Ammon's horn (tissue), 1 donor: ENCODE measurements around the gene TPM4.
"Not testable (repeated sequence)": the region's sequence is repeated elsewhere in the genome, so short reads cannot be mapped to it uniquely, and the experiment has no call there.

Source experiments
- DNase-seq: peaks from one replicate; pipeline ENCODE4 v3.0.0-alpha.2; 2016; ENCODE audit warnings: low spot score

TPM4 gene

DNA sequence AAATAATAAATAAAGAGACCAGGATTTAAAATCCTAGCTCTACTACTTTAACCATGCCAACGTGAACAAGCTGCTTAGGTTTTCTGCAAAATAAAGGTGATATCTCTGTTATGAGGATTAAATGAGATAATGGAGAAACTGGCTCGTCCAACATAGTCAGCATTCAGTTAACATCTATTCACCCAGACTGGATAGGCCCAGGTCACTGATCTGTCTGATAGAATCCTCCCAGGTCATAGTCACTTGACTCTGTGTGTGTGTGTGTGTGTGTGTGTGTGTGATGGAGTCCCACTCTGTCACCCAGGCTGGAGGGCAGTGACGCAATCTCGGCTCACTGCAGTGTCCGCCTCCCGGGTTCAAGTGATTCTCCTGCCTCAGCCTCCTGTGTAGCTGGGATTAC is 22.5 kb downstream of the TPM4 start:
- no peak for DNase-seq

DNA sequence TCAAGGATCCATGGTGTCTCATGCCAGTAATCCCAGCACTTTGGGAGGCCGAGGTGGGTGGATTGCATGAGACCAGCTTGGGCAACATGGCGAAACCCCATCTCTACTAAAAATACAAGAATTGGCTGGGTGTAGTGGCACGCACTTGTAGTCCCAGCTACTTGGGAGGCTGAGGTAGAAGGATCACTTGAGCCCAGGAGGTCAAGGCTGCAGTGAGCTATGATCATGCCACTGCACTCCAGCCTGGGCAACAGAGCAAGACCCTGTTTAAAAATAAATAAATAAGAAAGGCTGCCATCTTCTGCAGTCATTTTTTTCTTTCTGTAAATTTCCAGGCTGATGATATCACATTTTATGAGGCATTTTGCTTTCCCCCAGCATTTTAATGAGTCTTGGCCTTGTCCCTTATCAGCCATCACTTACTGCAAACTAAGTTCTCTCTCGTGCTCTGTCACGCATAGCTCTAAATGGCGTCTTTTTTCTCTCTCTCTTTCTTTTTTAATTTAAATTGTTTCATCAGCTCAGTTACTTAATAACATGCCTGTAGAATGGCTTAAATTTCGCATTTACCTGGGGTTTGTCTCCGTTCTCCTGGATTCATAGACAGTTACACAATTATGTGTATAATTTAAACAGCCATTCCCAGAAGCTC is 23.1 kb downstream of the TPM4 start:
- not testable (repeated sequence) for DNase-seq

DNA sequence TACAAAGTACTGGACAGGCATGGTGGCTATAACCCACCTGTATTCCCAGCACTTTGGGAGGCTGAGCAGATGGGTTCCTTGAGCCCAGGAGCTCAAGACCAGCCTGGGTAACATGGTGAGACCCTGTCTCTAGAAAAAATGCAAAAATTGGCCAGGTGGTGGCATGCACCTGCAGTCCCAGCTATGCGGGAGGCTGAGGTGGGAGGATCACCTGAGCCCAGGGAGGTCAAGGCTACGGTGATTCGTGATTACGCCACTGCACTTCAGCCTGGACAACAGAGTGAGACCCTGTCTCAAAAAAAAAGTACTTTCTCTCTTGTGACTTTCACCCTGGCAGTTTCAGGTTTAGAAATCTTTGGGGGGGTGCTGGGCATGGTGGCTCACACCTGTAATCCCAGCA is 24.2 kb downstream of the TPM4 start:
- DNase-seq: no peak

DNA sequence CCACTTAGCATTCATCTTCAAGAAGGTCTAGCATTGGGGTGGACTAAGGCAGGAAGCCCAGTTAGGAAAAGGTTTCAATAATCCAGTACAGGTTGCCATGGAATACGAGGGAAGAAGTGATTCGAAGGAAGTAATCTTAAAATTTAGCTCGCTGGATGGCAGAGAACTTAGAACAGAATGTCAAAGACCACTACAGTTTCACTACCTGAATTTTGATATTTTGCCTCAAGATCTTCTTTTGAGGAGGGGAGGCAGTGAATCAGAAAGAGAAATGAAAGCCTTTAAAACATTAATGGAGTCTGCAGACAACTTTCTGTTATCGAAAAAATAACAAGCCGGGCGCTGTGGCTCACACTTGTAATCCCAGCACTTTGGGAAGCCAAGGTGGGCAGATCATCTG is 28.4 kb downstream of the TPM4 start:
- DNase-seq: no peak

DNA sequence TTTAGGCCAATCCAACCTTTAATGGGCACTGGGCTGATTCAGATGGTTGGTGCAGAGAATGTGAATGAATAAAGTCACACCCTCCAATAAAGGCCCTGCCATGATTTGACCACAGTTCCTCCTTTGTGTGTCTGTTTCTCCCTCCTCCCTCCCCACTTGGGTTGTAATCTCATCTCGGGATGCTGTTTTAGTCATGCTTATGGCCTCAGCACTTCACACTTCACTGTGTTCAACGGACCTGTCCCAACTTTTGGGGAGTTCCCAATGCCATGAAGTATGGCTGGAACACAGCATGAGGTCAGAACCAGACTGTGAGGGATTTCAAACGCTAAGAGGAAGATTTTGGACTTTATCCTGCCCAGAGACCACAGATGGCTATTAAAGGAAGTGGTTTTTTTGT is 29.8 kb downstream of the TPM4 start:
- no peak for DNase-seq

DNA sequence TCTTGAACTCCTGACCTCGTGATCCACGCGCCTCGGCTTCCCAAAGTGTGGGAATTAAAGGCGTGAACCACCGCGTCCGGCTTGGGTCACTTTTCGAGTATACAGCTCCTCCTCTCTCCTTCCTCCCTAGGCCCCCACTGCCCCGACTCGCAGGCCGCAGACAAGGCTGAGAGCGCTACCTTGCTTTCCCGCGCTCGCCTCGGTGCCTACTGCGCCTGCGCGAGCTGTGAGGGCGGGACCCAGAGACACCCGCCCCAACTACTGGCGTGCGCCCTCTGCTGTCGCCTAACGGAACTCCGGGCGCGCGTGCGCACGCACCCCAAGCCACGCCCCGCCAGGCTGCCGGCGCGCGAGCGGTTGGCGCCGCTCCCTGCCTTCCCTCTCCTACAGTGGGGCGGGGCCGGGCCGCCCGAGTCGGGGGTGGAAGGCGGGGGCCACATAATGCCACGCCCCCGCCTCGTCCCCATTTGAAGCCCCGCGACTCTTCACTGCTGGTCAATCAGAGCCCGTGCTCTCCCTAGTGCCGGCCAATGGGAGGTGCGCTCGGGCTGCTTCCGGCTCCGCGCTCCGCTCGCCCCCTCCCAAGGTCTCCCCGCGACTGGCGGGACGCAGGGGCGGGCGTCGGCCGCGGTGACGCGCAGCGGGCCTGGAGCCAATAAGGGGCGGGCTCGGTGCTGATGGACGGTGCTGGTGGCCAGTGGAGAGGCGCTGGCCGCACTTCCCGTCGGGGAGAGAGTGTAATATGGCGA is 35.0 kb downstream of the TPM4 start, which contains the start of gene RAB8A:
TSS of gene RAB8A (plus strand) at position 730 of the 749 bp plus-strand sequence. CDS start at position 743, 13 bp downstream.
- DNase-seq: peak; percentile 99

DNA sequence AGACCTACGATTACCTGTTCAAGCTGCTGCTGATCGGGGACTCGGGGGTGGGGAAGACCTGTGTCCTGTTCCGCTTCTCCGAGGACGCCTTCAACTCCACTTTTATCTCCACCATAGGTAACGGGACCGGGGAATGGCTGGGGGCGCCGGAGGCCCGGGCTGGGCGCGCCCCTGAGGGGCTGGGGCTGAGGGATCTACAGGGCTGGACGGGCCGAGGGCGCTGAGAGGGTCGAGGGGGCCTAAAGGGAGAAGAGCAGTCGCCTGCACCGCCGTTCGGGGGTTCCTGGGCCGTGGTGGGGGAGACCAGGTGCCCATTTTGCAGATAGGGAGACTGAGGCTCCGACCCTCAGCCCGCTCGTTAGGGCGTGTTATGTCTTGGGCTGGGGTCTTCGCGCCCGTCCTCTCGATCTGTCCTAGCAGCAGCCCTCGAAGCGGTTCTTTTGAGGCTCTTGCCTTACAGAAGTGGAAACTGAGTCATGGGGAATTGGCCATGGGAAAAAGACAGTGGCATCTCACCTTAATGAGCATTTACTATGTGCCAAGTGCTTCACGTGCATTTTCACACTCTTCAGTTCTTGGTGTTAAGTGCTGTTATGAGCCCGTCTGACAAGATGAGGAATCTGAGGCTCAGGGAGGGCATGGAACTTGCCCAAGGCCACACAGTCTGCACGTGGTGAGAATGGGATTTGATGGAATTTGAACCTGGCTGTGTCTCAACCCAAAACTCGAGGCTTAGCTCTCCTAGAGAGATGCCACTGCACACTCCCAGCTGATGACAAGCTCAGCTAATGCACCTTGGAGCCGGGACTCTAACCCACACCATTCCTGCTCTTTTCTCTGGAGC is 35.8 kb downstream of the TPM4 start:
- DNase-seq: no peak

DNA sequence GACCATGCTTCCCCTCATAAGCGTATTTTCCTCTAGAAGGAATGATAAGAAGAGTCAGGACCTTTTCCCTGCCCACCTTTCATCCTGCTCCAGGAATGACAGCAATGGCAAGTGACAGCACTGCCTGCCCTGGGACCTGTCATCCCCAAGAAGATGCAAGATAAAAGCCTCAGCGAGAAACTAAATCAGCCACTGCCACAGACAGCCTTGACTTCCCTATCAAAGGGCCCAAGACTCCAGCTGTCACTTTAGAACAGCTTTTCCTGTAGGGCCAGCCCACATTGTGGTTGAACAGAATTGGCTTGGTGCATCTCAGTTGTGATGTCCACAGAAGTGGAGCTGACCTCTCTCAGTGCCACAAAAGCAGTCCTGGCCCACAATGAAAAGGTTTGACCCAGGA is 36.5 kb downstream of the TPM4 start:
- DNase-seq: no peak

DNA sequence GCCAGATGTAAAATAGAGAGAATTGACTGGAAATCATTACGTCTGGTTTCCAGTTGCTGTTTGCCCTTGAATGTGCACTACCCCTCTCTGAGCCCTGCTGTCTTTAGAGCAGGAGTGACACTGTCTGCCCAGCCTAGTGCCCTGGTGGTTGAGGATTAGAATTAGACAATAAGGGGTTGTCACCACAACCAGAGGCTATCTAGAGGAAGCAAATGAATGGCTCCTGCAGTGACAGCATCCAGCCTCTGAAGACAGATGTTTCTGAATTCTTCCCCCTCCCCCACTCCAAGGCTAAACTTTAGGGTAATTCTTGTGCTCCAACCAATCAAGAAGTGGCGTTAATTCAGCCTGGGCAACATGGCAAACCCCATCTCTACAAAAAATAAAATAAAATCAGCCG is 37.4 kb downstream of the TPM4 start:
- no peak for DNase-seq

DNA sequence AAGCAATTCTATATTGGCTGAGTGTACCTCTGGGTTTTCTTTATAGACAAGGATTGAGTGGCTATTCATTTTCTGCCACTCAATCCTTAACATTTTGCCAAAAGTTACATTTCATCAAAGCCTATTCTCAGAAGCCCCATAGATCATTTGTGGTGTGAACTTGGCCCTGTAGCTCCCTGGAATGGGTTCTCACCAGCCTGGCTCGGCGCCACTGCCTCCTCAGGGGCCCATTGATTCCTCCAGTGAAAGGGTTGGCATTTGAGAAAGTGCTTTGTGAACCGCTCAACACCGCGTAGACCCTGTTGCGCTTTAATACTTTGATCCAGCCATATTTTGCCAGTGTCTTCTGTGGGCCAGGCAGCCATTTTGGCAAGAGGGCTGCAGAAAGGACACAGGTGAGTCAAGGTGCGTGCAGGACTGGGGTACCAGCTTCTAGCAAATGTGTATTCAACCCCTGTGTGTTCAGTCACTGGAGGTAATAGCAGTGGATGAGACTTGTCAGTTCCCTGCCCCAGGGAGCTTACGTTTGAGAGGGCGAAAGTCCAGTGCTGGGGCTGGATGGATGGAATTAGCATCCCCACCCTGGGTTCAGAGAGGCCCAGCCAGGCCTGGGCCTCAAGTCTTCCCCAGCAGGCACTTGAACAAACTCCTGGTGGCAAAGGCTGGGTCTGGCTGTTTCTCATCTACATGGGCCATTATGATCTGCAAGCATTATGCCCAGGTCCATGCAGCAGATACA is 39.2 kb downstream of the TPM4 start:
- DNase-seq: peak; percentile 73

DNA sequence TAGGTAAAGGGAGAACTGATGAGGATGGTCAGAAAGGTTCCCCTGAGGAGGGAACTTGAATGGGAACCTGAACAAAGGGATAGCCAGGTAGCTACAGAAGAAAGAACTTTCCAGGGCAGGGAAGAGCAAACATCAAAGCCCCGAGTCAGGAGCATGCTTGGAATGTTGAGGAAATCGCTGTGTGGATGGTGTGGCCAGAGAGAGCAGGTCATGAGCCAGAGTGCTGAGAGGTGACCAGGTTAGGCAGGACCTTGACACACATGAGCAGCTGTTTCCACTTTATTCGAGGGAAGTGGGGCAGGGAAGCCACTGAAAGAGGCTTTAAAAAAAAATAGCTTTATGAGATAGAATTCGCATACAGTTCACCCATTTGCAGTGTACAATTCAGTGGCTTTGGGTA is 39.8 kb downstream of the TPM4 start:
- no peak for DNase-seq

DNA sequence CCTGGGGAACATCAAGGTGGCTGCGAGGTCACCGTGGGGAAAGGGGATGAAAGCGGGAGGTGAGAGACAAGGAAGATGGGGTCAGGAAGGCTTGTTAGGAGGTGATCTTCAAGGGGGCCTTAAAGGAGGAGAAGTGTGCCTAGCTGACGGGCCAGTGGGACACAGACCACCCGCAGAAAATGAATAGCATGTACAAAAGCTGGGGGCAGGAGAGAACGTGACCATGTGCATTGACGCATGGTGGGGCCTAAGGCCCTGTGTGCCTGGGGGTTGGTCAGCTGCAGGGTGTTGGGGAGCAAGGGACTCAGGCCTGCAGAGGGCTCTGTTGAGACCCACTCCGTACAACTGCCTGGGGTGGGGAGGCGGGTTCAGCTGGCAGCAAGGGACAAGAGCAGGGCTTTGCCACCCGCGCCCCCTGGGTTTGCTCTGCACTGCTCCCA is 41.3 kb downstream of the TPM4 start:
- no peak for DNase-seq

DNA sequence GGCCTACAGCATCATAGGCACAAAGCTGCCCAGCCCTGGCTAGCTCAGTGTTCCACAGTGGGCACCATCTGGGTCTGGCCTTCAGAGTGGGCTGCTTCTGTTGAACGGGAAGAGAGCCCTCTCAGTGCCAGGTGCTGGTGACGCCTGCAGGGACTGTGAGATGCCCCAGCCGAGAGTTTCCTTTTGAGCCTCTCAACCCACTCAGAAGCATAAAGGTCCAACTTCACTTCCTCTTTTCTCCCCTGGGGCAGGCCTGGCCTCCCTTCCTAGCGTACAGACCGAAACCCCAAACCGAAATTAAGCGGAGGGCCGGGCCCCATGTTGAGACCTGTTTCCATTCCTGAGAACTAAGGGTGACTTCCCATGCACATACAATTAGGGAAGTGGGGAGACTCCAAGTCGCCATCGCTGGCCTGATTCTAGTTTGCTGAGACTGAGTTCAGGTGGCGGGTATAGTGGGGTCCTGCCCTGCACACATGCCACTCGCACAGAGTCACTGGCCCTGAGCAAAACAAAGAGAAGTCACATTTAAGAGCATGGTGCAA is 42.3 kb downstream of the TPM4 start:
- DNase-seq: peak; percentile 52

DNA sequence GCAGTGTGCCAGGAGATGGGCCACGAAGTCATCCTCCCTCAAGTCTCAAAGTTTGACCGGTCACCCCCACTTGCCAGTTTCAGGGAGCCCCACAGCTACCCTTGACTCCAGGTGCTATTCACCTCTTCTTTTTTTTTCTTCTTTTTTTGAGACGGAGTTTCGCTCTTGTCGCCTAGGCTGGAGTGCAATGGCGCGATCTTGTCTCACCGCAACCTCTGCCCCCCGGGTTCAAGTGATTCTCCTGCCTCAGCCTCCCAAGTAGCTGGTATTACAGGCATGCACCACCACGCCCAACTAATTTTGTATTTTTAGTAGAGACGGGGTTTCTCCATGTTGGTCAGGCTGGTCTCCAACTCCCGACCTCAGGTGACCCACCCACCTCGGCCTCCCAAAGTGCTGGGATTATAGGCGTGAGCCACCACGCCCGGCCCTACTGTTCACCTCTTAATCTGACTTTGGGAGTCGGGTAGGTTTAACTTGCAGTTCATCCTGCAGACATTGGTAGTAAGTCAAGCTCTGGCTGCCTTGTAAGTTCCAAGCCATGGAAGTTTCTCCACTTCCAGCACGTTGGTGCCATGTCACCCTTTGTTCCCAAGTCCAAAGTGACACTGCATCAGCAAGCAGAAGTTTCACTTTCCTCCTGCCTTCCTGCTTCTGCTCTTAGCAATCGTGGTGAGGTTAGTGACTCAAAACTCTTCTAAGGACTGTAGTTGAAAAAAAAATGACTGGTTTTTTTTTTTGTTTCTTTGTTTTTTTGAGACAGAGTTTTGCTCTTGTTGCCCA is 43.0 kb downstream of the TPM4 start:
- DNase-seq: not testable (repeated sequence)

DNA sequence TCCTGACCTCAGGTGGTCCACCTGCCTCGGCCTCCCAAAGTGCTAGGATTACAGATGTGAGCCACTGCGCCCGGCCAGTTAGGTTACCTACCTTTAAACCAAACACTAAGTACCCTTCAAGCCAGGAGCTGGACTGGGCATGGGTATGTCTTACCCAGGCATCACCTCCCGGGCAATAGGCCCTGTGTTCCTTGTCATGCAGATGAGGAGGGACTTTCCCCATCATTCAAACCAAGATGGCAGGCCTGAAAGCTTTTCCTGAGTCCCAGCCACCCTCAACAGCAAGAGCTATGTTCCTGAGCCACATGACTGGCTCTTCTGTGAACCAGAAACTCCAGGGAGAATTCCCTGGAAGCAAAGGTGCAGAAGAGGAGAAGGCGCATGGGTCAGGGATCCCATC is 44.8 kb downstream of the TPM4 start:
- DNase-seq: no peak

DNA sequence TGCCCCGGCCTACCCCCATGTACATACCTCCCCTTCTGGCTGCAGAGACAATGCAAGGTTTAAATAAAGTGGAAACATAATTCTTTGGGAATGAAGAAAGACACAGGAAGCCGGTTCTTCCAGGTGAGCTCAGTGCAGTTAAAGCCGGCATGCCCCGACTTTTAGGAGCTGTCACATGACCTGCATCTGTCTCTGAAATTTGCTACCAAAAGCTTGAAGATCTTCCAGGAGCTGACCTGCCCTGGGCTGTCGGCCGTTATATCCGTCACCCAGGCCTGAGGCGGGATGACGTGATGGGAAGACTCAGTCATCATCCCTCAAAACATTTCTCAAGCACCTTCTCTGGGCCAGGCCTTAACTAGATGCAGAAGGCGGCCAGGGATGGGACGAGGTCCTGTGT is 45.7 kb downstream of the TPM4 start:
- DNase-seq: no peak

DNA sequence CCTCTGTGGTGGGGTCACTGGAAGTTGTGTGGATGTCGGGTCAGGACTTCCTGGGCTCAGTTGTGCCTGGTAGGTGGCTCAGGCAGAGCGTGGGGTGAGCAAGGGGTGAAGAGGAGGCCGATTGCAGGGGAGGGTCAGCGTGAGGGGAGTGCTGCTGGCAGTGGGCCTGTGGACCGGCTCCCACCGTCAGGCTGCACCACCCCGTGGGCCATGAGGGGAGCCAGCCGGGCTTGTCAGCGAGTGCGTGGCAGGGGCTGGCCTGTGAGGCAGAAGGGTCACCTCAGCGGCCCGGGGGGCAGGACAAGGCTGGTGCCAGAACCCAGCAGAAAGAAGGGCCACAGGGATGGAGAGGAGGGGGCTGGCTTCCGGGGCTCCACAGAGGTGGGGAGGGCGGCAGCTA is 48.7 kb downstream of the TPM4 start:
- DNase-seq: no peak

DNA sequence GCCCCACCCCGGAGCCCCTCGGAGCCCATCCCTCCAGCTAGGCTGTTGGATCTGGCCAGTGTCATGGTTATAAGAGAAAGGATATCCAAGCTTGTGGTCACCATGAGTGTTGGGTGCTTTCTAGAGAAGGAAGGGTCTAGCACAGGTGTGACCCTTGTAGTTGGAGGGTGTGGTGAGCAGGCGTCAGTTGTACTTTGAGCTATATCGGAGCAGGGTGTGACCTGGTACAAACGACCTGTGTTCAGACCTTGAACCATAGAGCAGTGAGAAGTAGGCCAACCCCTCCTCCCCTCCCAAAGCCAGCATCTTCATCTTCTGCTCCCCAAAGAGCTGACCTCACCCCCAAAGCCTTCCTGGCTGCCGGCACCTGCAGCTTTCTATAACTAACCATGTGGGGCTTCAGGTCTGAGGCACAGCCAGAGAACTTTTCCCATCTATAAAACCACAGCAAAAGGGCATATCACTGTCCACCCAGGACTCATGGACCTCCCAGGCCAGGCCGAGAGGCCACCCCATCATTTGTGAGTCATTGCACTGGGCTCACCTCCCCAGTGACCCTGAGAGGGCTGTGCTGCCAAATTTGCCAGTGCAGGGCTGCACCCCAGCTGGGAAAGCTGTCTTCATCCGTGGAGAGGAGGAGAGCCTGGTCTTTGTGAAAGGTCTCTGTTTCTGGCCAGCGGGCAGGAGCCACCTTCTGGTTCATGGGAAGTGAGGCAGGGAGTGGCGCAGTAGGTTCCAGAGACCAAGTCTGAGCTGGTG is 49.6 kb downstream of the TPM4 start:
- DNase-seq: no peak

DNA sequence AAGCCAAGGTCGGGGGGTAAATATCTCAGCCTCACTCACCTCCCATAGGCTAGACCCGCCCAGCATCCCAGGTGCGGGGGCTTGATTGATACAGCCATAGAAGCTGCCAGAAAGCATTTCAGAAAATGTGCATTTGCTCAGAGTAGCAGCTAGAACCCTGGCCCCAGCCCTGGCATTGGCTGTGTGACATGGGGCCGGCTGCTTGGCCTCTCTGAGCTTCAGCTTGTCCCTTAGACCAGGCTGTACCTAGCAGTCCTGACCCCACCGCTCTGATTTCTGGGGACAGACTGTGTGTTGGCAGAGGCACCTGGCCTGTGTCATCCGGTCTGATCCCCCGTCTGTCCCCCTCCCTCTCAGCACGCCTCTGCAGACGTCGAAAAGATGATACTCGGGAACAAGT is 50.8 kb downstream of the TPM4 start:
- no peak for DNase-seq

DNA sequence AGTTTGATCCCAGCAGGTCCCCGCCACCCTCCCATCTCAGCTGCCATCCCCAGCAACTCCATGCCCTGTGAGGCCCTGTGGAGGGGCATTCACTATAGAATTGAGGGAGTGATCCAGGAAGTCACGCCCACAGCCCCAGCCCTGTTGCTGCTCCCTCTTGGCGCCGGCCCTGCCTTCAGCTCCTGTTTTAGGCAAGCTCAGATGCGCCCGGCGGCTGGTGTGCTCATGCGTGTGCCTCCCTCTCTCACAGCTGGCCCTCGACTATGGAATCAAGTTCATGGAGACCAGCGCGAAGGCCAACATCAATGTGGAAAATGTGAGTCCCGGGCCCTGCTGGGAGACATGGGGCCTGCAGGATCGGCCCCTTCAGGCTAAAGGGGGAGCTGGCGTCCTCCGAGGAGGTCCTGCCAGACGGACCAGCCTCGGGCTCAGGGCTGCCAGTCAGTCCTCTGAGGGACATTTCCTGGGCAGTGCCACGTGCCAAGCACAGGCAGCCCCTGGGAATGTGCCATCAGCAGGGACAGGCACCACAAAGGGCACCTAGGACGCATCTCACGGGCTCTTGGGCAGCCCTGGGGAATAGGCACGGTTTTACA is 51.6 kb downstream of the TPM4 start:
- no peak for DNase-seq
